Adipose tissue (tissue), 3 donors: ENCODE results near the gene TGM2. TPM values are rescaled to one million over a fixed set of nuclear protein-coding genes. Genes with fewer than 3 reads are reported as not detected.

Experiments
- H3K27ac ChIP-seq: one replicate; pipeline ENCODE4 v1.5.1; 2013; ENCODE audit warnings: low read depth, low read length
- WGBS, 3 donors: extraction: QIAGEN DNeasy Blood & Tissue Kit; methylation state at CpG; one replicate each; pipeline ENCODE4 v1.1.7; 2013; 5-methylcytosine and 5-hydroxymethylcytosine counted together
- polyA plus RNA-seq, 3 donors: library from polyadenylated mRNA; stranded (reverse); fragments of 200-250 nt; gene quantifications; one replicate each; pipeline ENCODE4 v1.2.3, GENCODE V29; 2013
- donor health status: healthy with polysubstance abuse.
- donor health status: Bipolar disorder and iron deficiency.
- donor health status: healthy.

Gene TGM2
- polyA plus RNA-seq, 3 donors = 12.7 to 53.1 (median 49.4) TPM

- H3K27ac ChIP-seq = no peak overlapping the region
- WGBS, 3 donors = 76 to 89% (median 81%) methylated on average over 7 of the region's 7 CpGs
Observed at GRCh38 chr20:38181207-38181801, 16.2 kb upstream of the TGM2 start.

- WGBS, 3 donors = 60 to 69% (median 64%) methylated on average over 5 of the region's 5 CpGs
Observed at GRCh38 chr20:38180781-38181180, 15.7 kb upstream of the TGM2 start.

DNA sequence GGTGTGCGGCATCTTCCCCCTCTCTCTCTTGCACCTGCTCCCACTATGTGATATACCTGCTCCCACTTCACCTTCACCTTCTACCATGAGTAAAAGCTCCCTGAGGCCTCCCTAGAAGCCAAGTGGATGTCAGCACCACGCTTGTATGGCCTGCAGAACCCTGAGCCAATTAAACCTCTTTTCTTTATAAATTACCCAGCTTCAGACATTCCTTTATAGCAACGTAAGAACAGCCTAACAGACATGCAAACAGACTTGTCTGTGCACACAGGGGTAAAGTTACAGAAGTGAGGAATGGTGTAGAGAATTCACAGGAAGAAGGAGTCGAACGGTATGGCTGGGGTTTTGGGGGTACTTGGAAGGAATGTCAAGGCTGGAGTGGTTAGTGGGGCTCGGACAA is 14.8 kb upstream of the TGM2 start:
- WGBS, 3 donors = 56 to 79% (median 74%) methylated on average over 6 of the region's 6 CpGs
- no peak overlapping the region for H3K27ac ChIP-seq

More at GRCh38 chr20:38180781-38181180, 15.7 kb upstream of the TGM2 start:
- no peak overlapping the region for H3K27ac ChIP-seq

- WGBS, 3 donors = 68 to 94% (median 91%) methylated on average over 4 of the region's 4 CpGs
- no peak overlapping the region for H3K27ac ChIP-seq
Observed at GRCh38 chr20:38178581-38178980, 13.5 kb upstream of the TGM2 start.

- H3K27ac ChIP-seq = no peak overlapping the region
- 68 to 82% (median 72%) methylated on average over 8 of the region's 8 CpGs for WGBS, 3 donors
Observed at GRCh38 chr20:38178065-38178491, 13.0 kb upstream of the TGM2 start.

DNA sequence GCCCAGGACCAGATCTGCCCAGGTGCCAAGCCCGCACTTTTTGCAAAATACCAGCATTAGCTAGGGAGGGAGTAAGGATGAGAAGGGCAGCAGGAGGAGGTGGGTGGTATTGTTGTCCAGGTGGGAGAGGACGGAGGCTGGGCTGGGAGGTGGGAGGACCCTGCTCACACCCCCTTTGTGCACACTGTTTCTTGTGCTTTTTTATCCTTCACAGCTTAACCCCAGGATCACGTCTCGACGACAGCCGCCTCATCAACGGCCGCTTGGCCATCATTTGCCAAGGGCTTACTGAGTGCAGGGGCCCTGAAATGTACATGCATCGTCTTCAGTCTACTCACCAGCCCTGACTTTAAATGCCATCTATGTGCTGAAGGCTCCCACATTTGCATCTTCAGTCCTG is 12.1 kb upstream of the TGM2 start:
- 76 to 95% (median 92%) methylated on average over 9 of the region's 9 CpGs for WGBS, 3 donors
- no peak overlapping the region for H3K27ac ChIP-seq

- H3K27ac ChIP-seq = no peak overlapping the region
- 59 to 70% (median 68%) methylated on average over 16 of the region's 16 CpGs for WGBS, 3 donors
Observed at GRCh38 chr20:38175304-38176180, 10.5 kb upstream of the TGM2 start.

DNA sequence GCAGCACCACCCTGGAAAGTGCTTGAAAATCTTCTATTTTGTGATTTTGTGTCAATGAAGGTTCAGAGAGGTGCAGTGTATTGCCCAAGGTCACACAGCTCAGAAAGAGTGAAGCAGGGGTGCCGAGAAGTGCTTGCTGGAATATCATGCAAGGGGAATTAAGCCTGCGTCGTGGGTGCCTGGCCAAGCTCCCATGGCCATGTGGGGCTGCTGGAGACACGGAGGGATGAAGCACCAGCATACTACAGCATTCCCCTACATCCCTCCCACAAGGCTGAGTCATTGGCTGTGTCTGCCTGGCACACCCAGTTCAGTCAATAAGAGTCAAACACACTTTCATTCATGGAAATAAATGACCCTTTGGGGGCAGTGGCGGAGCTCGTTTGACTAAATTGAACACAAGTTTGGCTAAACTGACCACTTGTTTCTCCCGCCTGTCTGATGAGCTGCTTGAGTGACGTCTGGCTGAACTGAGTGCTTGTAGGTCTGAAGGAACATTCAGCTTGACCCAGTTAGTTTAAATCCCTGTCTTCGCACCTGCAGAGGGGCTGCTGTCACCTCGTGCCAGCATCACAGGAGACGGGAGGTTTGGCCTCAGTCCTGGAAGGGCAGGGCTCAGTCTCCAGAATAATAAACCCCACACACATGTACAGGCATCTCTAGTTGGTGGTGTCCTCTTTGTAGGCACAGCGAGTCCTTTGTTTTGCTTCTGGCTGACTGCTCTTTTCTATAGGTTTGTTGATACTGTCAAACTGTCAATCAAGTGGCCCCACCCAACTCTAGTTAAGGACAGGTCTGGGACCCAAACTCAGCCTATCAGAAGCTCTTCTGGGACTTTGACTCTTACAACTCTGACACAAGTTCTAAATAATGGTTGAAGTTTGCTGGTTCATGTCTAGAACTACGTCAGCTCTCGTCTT is 8.4 kb upstream of the TGM2 start:
- 34 to 60% (median 53%) methylated on average over 14 of the region's 14 CpGs for WGBS, 3 donors
- no peak overlapping the region for H3K27ac ChIP-seq

DNA sequence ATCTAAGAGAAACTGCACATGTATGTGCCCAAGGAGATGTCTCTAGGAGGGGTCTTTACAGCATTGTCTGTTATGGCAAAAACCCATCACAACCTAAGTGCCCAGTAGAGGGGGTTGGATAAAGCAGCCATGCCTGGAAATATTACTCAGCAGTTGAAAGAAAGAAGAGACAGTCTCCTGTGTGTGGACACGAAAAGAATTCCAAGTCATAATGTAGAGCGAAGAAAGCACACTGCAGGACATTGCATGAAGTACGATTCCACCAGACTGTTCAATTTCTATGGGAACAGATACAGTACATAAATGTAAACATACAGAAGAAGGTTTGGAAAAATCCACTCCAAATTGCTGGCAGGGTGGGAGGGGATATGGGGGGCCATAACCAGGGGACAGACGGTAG is 7.3 kb upstream of the TGM2 start:
- no peak overlapping the region for H3K27ac ChIP-seq
- 51 to 72% (median 66%) methylated on average over 4 of the region's 4 CpGs for WGBS, 3 donors

DNA sequence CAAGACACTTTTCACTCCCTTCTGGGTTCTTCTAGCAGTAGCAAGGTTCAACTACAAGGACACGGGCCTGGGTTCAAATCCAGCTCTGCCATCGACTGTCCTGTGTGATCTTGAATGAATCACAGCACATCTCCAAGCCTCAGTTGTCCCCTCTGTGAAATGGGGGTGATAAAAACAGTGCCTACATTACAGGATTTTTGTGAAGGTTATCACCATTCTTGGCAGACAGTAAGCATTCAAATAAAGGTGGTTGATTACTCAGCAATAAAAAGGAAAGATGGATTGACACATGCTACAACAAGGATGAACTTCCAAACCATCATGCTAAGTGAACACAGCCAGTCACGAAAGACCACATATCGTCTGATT is 6.6 kb upstream of the TGM2 start:
- no peak overlapping the region for H3K27ac ChIP-seq
- 61 to 71% (median 63%) methylated on average over 4 of the region's 4 CpGs for WGBS, 3 donors

DNA sequence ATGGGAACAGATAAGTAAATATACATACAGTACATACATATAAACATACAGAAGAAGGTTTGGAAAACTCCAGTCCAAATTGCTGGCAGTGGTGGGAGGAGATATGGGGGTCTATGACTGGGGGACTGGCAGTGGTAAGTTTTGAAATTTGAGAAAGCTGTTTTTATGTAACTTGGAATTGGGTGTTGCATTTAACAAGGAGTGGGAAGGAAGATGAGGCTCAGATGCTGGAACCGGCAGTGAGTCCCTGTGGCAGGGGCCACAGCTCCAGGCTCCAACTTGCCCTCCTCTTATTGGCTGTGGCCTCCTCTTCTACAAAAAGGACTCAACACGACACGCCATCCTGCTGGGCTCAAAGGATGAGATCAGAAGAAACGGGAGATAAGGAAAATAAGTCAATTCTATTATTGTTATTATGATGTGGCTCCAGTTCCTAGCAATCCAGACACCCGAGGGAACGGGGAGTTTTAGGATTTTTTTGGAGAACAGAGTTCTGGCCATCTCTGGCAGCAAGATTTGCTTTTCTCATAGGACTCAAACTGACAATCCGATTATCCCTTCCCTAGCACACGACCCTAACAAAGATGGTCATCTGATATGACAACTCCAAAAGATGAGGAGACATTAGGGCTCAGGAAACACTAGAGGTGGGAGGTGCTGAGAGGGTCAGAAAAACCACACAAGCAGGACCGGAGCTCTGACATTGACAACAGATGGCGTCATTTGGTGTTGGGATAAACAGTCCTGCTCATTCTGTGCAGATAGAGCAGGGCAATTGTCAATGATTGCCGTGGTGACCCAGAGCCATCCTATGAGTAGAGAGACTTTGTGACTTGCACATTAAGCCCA is 6.0 kb upstream of the TGM2 start:
- 49 to 57% (median 56%) methylated on average over 11 of the region's 11 CpGs for WGBS, 3 donors

GRCh38 chr20:38170219-38170825 is 5.3 kb upstream of the TGM2 start:
- no peak overlapping the region for H3K27ac ChIP-seq
- 56 to 69% (median 57%) methylated on average over 8 of the region's 8 CpGs for WGBS, 3 donors

More for the DNA sequence above, 6.0 kb upstream of the TGM2 start:
- no peak overlapping the region for H3K27ac ChIP-seq

DNA sequence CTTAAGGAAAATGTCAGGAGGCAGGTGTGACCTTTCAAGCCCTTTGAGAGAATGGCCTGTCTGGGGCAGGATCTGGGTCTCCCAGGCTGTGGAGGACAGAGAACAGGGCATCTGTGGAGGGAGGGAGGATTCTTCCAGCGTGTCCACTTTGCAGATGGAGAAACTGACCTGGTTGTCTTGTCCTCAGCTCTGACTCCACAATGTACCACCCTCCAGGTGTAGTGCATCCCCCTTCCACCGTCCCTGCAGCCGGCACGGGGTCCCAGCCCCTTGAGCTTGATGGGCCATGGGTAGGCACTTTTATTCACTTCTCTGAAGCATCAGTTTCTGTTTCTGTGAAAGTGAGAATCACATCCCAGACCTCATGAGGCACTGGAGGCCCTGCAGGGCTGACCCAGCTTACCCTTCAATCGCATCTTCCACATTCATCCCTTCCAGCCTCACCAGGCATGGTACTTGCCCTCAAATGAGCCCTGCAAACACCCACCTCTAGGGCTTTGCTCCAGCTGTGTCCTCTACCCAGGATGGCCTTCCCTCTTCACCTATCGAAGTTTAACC is 4.6 kb upstream of the TGM2 start:
- H3K27ac ChIP-seq = no peak overlapping the region
- 90 to 94% (median 93%) methylated on average over 6 of the region's 6 CpGs for WGBS, 3 donors

GRCh38 chr20:38168791-38169589 is 3.9 kb upstream of the TGM2 start:
- WGBS, 3 donors = 53 to 66% (median 55%) methylated on average over 7 to 8 of the region's 8 CpGs
- no peak overlapping the region for H3K27ac ChIP-seq

GRCh38 chr20:38167851-38168760 is 3.0 kb upstream of the TGM2 start:
- 25 to 69% (median 26%) methylated on average over 7 of the region's 7 CpGs for WGBS, 3 donors
- H3K27ac ChIP-seq = no peak overlapping the region
